Type B pancreatic cell (in vitro differentiated cells): ENCODE data around the gene MPZL3. TPM values are rescaled to one million over a fixed set of nuclear protein-coding genes. Genes with fewer than 3 reads are reported as not detected.

ENCODE experiments used
- DNase-seq: peaks from one replicate; pipeline ENCODE4 v3.0.0; 2021; ENCODE audit warnings: mixed read lengths; ENCODE audit not compliant: unreplicated experiment; ENCODE audit errors: extremely low spot score
- H3K27ac Mint-ChIP-seq: 2 replicates; pipeline ENCODE4 v1.8.0; 2021; ENCODE audit warnings: mild to moderate bottlenecking, mixed read lengths
- H3K27me3 Mint-ChIP-seq: 2 replicates; pipeline ENCODE4 v1.8.0; 2021; ENCODE audit warnings: mixed read lengths
- H3K36me3 Mint-ChIP-seq: 2 replicates; pipeline ENCODE4 v1.8.0; 2021; ENCODE audit warnings: mixed read lengths
- H3K4me1 Mint-ChIP-seq: one replicate; pipeline ENCODE4 v1.8.0; 2021; ENCODE audit warnings: mixed read lengths; ENCODE audit not compliant: unreplicated experiment
- H3K4me3 Mint-ChIP-seq: 2 replicates; pipeline ENCODE4 v1.8.0; 2021; ENCODE audit warnings: mild to moderate bottlenecking, mixed read lengths
- H3K9me3 Mint-ChIP-seq: 2 replicates; pipeline ENCODE4 v1.8.0; 2021; ENCODE audit warnings: mixed read lengths
- total RNA-seq: library from RNA; stranded (reverse); gene quantifications from 2 replicates; pipeline ENCODE4 v1.2.1, GENCODE V29; 2021; ENCODE audit warnings: low replicate concordance
- TF ChIP-seq, protein P1 (sequence below): fragments of 200-600 bp; sonication (generic); conservative IDR thresholded peaks from 2 replicates; pipeline ENCODE4 v1.5.0; 2021; ENCODE audit warnings: antibody characterized with exemption, mild to moderate bottlenecking

The MPZL3 gene
- total RNA-seq, 1 donor from 2014 or later: 10.2 TPM

DNA sequence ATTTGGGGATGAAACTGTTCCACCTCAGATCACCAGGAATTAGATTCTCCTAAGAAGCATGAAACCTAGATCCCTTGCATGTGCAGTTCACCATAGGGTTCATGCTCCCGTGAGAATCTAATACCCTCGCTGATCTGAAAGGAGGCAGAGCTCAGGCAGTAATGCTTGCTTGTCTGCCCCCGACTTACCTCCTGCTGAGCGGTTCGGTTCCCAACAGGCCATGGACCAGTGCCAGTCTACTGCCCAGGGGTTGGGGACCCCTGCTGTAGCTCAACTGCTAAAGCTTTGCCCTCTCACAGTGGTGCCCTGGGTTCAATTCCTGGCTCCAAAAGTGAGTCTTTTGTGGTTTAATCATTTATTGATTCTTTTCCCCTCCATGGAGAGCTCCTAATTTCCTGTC lies 30.7 kb downstream of the MPZL3 start:
- no peaks in the 10 kb centered on the region for H3K9me3 Mint-ChIP-seq
- no peak overlapping the region for H3K4me3 Mint-ChIP-seq
- no peak for DNase-seq
- H3K27ac Mint-ChIP-seq: no peak overlapping the region
- no peaks in the 10 kb centered on the region for H3K36me3 Mint-ChIP-seq
- H3K4me1 Mint-ChIP-seq: no peaks in the 10 kb centered on the region
- TF ChIP-seq, protein P1, sequence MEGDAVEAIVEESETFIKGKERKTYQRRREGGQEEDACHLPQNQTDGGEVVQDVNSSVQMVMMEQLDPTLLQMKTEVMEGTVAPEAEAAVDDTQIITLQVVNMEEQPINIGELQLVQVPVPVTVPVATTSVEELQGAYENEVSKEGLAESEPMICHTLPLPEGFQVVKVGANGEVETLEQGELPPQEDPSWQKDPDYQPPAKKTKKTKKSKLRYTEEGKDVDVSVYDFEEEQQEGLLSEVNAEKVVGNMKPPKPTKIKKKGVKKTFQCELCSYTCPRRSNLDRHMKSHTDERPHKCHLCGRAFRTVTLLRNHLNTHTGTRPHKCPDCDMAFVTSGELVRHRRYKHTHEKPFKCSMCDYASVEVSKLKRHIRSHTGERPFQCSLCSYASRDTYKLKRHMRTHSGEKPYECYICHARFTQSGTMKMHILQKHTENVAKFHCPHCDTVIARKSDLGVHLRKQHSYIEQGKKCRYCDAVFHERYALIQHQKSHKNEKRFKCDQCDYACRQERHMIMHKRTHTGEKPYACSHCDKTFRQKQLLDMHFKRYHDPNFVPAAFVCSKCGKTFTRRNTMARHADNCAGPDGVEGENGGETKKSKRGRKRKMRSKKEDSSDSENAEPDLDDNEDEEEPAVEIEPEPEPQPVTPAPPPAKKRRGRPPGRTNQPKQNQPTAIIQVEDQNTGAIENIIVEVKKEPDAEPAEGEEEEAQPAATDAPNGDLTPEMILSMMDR: no peak
- H3K27me3 Mint-ChIP-seq: peaks cover 49% of the 10 kb centered on the region

DNA sequence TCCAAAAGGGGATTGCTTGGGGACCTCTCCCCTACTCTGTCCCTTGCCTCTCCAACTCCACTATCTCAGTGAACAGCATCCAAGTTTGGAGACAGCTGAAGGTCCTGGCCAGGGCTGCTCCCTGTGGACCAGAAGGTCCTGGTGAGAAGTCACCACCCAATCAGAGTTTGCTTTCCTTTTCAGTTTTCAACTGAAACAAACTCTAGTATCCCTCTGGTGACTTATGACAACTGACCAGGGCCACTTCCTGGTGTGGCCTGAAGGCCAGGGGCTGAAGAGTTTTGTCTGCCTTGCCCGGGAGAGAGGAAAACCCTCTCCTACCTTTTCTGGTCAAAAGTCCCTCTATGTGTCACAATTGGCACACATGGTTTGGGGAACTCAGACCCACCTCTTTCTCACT lies 32.4 kb downstream of the MPZL3 start:
- no peaks in the 10 kb centered on the region for H3K36me3 Mint-ChIP-seq
- H3K4me3 Mint-ChIP-seq: no peak overlapping the region
- H3K9me3 Mint-ChIP-seq: no peaks in the 10 kb centered on the region
- DNase-seq: no peak
- TF ChIP-seq, protein P1: no peak
- no peak overlapping the region for H3K27ac Mint-ChIP-seq
- H3K27me3 Mint-ChIP-seq: peaks cover 50% of the 10 kb centered on the region
- no peaks in the 10 kb centered on the region for H3K4me1 Mint-ChIP-seq

DNA sequence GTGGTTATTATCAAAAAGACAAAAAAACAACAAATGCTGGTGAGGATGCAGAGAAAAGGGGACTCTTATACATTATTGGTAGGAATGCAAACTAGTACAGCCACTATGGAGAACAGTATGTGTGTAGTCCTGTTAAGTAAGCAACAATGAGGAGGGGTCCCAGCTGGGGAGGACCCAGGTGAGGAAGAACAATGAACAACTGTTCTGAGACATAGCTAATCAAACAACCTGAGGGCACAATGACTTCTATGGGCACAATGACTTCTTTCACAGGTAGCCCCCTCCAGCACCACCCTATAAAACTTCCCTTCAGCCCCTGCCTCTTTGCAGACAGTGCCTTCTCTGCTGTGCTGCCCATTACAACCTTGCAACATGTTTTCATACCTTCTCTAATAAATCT lies 32.9 kb downstream of the MPZL3 start:
- Mint-ChIP-seq H3K27ac (no peak overlapping the region), H3K36me3 (no peaks in the 10 kb centered on the region), H3K27me3 (peaks cover 48% of the 10 kb centered on the region), H3K4me1 (no peaks in the 10 kb centered on the region), H3K9me3 (no peaks in the 10 kb centered on the region), H3K4me3 (no peak overlapping the region)
- TF ChIP-seq, protein P1: no peak
- DNase-seq: no peak

DNA sequence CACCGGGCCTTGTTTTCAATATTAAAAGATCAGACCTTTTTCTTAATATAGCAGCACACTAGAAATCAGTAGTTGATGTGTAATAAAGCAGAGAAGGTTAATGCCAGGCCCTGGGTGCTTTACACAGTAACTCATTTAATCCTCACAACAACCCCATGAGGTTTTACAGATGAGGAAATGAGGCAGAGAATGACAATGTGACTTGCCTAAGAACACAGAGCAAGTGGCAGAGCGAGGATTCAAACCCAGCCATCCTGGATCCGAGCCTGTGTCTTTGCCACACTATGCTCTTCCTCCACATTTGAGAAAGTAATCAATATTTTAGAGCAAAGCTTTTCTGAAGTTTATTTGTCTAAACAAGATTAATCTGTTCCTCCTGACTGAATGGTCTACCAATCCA lies 34.6 kb downstream of the MPZL3 start:
- Mint-ChIP-seq H3K27ac (no peak overlapping the region), H3K9me3 (no peaks in the 10 kb centered on the region), H3K4me1 (peaks cover 5% of the 10 kb centered on the region), H3K36me3 (no peaks in the 10 kb centered on the region), H3K4me3 (no peak overlapping the region), H3K27me3 (peaks cover 54% of the 10 kb centered on the region)
- DNase-seq: no peak
- TF ChIP-seq, protein P1: no peak

DNA sequence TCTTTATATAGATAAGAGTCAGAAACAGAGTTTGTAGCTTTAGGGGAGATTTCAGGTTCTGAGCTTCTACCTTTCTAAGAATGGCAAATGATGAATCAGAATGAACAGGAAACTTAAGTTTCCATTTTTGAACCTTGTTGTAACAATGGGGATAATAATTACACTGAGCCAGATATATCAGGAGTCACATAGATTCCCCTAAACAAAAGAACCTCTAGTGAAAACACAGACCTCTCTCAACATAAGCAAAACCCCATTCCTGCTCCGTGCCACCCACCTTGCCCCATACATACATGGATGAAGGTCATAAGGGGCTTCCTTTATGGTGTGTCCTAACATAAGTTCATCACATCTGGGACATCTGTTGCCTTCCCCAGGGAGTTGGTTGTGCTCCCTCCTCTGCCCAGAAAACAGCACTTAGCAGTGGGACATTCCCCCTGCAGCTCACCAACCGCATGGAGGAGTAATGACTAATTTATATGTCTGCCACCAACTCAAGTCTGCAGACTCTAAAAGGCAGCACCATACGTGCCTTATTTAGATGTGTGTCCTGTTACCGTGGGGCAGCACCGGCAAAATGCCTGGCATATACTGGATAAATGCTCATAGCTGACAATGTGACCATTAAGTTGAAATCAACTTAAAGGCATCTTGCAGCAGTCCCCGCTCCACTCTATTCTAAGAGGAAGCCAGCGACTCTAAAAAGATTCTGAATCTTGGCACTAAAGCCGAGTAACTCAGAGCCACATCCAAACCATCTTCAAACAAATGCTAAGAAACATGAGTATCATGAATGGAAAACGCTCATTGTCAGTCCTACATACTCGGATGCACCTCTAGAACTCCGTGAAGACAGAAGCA lies 35.3 kb downstream of the MPZL3 start:
- Mint-ChIP-seq H3K27me3 (peaks cover 55% of the 10 kb centered on the region), H3K27ac (no peak overlapping the region), H3K4me1 (peaks cover 5% of the 10 kb centered on the region), H3K9me3 (no peaks in the 10 kb centered on the region), H3K36me3 (no peaks in the 10 kb centered on the region), H3K4me3 (no peak overlapping the region)
- TF ChIP-seq, protein P1: no peak
- DNase-seq: no peak
